GM18511 (cell line): ENCODE data around the gene GUCY1A2.
A peak's percentile ranks its signal among the peaks of the same experiment; 100 is the strongest.
"Not testable (repeated sequence)": the region's sequence is repeated elsewhere in the genome, so short reads cannot be mapped to it uniquely, and the experiment has no call there.

ENCODE experiments used
- ATAC-seq: cut with Tn5 transposase; IDR thresholded peaks from one replicate; pipeline ENCODE4 v1.9.1; 2021; ENCODE audit warnings: mild to moderate bottlenecking, moderate library complexity; ENCODE audit not compliant: unreplicated experiment

The GUCY1A2 gene

DNA sequence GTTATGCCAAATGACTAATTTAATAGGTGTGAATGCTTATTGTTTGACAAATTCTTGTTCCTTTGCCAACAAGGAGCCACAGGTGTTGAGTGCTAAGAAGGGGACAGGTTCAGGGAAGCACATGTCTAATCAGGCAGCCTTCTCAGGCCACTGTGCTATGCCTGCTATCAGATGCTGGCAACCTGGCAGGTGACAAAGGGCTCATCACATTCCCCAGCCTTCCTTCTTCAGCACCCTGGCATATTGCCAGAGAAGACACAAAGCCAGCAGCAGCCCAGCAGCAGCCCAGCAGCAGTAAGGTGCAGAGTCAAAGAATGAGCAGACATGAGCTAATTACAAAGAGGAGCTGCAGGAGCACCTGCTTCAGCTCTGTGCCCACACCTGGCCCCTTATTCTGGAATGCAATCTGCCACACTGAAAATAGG, 68.2 kb downstream of the GUCY1A2 start:
- no peak for ATAC-seq

DNA sequence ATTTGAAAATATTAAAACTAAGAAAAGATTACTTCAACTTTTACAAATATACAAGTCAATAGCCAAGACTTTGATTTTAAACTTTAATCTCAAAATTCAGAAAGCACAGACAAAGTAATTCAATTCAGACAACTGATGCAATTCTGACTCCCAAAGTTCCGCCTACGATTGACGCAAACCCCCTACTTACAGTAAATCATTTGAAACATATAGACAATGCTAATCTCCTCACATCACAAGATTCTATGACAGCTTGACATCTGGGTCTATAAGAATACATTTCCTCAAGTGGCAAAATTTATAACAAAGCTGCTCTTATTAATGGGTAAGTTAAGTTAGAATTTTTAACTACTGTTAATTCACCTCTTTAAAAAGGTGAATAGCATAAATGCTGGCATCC, 75.2 kb downstream of the GUCY1A2 start:
- ATAC-seq = no peak

DNA sequence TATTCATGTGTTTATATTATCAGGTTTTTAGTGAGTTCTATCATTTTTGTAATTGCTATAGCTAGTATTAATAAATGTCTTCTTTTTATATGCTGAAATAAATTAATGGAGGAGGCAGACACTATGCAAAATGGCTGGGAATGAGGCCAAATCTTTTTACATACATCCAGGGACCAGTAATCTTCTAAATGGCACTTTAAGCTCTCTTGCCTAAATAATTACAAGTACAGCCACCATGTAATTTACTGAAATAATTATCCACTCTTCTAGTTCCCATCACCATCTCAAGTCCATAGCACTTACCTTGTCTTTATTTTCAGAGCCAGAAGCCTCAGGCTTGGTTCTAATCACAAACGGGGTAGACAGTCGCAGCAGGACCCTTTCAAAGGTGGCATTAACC, 79.1 kb downstream of the GUCY1A2 start:
- ATAC-seq = no peak

GRCh38 chr11:106937111-106937510, 81.2 kb downstream of the GUCY1A2 start:
- ATAC-seq = no peak

GRCh38 chr11:106925245-106925644, 93.0 kb downstream of the GUCY1A2 start:
- ATAC-seq = no peak

GRCh38 chr11:106920899-106921509, 97.3 kb downstream of the GUCY1A2 start:
- no peak for ATAC-seq

DNA sequence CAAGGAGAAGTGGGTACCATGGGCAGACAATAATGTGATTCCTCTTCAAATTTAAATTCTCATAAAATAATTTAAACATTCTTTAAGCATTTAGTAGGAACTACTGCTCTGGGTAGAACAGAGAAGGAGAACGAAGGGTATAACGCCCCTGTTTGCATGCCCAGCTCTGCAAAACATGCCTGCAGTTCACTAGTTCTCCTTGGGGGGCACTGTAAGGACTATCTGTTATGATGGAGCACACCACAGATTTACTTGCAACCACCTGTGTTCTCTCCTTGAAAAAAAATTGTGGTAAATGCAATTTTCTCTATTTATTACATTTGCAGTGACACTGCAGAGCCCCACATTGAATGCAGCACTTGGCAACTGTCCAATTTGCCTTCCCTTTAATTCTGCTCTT, 100.3 kb downstream of the GUCY1A2 start:
- peak; percentile 90 for ATAC-seq

GRCh38 chr11:106914409-106914808, 103.9 kb downstream of the GUCY1A2 start:
- no peak for ATAC-seq

GRCh38 chr11:106913141-106913540, 105.1 kb downstream of the GUCY1A2 start:
- ATAC-seq = no peak

- no peak for ATAC-seq
Measured at GRCh38 chr11:106904826-106905225, 113.5 kb downstream of the GUCY1A2 start.

DNA sequence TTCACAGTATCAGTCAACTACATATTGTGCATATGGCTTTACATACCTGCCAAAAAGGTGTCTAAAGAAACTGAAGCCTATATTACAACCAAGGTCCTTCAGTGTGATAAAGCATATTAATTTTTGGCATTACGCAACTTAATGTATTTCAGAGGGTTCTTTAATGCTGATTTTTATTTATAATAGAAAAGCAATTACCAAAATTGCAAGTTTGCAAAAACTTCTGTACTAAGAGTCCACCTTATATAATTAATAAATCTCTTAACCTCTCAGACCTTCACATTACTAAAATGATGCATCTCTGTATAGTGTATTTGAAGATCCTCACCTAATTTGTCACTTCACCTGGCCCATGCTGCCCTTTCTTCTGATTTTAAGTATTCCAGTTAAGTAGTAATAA, 128.6 kb downstream of the GUCY1A2 start:
- no peak for ATAC-seq

DNA sequence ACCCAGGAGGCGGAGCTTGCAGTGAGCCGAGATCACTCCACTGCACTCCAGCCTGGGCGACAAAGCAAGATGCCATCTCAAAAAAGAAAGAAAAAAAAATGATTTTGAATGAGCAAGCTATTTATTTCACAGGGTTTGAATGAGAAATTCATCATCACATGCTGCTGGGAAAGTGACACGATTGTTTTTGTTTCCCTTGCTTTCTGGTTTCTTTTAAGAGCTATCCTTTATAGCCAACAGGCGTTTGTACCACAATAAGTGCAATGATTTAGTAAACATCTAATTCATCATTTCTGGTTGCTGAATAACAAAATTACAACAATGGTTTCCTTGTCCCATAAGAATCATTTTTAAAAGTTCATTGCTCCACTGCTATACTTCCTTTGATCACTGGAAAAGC, 129.9 kb downstream of the GUCY1A2 start:
- ATAC-seq = no peak

DNA sequence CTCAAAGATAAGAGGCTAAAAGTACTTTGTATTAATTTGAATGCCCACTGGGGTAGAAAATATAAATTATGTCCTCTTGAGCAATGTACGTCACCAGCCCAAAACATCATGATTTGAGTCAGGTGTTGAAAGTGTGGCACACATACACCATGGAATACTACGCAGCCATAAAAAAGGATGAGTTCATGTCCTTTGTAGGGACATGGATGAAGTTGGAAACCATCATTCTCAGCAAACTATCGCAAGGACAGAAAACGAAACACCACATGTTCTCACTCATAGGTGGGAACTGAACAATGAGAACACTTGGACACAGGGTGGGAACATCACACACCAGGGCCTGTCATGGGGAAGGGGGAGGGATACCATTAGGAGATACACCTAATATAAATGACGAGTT, 134.6 kb downstream of the GUCY1A2 start:
- ATAC-seq = not testable (repeated sequence)

DNA sequence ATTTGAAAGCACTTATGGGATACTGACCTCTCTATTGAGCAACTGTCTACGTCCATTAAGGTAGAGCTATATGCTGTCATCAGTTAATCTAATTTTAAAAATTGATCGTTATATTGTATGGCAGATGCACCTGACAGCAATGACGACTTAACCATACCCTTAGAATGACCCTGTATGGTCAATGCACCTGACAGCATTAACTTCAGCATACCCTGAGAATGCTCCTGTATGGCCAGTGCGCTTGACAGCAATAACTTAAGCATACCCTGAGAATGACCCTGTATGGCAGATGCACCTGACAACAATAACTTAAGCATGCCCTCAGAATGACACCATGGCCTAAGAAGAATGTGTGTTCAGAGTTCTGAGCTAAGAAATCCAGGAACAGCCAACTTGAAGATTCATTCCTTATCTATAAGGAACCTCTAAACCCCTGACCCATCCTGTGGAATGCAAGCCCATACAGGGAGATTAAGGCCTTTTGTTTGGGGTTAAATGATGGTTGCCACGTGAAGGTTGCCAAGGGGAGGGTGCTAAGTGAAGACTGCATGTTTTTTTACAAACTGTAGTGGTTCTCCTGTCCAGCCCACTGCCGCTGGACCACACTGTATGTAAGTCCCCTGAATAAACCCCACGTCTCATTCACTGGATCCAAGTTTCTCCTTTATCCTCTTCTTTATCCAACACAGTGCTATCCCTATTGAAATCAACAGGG, 138.3 kb downstream of the GUCY1A2 start:
- no peak for ATAC-seq

- no peak for ATAC-seq
Measured at GRCh38 chr11:106879029-106879428, 139.2 kb downstream of the GUCY1A2 start.

DNA sequence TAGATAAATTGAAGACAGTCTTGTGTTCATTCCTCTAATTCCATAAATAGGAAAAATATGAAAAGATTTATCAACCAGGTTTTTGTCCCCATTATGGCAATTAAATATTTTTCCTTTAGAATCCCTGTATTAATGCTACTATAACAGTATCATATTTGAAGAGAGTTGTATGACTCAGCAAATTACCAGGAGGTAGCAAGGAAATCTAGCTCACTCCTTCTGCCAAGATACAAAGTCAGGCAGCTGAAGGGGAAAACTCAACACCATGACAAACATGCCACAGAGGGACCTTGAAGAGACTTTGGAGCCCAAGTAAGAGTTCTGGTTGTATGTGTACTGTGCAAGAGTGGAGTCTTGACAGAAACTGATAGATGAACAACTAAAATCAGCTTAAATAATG, 143.3 kb downstream of the GUCY1A2 start:
- ATAC-seq = no peak

- no peak for ATAC-seq
Measured at GRCh38 chr11:106872246-106872645, 146.0 kb downstream of the GUCY1A2 start.

GRCh38 chr11:106858200-106858599, 160.1 kb downstream of the GUCY1A2 start:
- no peak for ATAC-seq

DNA sequence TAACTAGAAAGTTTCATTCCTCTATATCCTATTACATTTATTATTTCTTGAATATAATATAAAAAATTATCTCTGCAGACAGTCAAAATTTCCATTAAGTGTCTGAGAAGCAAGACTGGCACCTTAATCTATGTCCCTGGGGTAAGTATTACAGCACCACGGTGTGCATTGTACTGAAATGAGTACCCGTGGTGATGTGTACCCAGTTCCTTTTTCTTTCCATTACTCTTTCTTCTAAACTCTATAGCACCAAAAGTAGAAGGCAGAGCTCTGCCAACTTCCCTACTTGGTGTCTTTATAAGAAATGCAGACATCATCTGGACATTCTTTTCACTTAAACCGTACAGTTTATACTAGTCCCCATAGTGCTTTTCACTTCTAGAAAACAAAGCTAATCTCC, 161.7 kb downstream of the GUCY1A2 start:
- no peak for ATAC-seq

DNA sequence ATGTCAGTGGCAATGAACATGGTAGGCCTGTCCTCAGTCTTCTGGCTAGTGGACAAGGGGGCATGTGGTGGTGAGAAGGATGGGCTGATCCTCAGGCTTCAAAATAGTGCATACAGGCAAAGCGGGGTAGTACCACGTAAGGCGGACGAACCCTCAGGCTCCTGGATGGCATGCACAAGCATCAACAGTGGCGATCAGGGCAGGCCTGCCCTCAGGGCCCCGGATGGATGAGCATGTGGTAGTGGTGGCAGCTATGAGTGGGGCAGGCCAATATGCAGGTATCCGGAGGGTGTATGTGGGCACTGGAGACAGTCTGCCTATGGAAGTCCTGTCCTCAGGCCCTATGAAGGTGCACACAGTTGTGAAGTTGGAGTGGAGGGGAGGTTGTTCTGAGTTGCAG, 163.8 kb downstream of the GUCY1A2 start:
- ATAC-seq = no peak

DNA sequence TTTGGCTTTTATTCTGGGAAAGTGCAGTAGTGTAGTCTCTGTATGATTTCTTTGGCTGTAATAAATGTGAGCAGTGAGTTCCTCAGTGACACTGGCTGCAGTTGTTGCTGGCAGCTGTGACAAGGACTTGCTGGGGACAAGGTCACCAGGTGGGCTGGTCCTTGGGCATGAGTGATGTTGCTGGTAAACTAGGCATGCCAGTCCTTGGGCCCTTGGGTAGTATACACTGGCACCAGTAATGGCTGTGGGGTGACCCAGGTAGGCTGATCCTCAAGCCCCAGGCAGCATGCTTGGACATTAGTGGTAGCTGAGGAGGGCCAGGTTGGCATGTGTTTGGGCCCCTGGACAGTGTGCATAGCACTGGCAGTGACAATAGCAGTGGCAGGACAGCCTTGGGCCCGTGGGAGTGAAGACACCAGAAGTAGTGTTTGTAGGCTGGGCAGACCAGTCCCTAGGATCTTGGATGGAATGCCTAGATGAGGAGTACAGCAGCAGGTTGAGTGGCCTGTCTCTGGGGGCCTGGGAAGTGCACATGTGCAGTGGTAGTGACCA, 164.3 kb downstream of the GUCY1A2 start:
- no peak for ATAC-seq

DNA sequence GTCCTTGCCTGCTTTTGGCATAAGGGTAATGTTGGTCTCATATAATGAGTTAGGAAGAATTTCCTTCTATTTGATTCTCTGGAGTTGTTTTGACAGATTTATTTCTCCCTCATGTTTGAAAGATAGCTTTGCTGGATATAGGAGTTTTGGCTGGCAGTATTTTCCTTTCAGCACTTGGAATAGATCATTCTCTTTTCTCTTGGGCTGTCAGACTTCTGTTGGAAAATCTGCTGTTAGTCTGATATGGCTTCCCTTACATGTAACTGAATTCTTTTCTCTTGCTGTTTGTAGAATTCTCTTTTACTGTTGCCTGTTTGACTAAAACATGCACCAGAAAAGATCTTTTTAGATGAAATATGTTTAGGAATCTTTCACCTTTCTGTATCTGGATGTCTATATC, 165.5 kb downstream of the GUCY1A2 start:
- ATAC-seq = no peak
